ENCODE results near the gene LAMA5. TPM values are rescaled to one million over a fixed set of nuclear protein-coding genes. Genes with fewer than 3 reads are reported as not detected.

Gene LAMA5
- total RNA-seq, 1 experiment from 2014 or later = 321 TPM

DNA sequence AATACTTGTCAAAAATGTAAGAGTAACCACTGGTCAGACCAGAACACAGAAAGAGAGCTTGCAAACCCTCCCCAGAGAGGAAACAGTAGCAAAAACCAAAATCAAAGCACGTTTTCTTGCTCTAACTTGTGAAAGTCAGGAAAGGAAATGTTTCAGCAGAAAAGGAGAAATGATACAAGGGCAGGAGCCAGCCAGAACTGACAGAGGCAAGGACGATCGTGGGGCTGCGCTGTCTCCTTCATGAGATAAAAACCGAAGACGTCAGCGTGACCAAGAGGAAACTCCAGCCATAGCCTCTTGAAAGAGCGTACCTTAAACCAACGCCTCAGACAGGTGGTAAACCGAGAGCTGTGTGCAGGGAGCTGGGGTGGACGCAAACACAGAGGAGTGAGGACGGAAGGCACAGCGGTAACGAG is 27.5 kb downstream of the LAMA5 start:
- TF ChIP-seq, protein P1, sequence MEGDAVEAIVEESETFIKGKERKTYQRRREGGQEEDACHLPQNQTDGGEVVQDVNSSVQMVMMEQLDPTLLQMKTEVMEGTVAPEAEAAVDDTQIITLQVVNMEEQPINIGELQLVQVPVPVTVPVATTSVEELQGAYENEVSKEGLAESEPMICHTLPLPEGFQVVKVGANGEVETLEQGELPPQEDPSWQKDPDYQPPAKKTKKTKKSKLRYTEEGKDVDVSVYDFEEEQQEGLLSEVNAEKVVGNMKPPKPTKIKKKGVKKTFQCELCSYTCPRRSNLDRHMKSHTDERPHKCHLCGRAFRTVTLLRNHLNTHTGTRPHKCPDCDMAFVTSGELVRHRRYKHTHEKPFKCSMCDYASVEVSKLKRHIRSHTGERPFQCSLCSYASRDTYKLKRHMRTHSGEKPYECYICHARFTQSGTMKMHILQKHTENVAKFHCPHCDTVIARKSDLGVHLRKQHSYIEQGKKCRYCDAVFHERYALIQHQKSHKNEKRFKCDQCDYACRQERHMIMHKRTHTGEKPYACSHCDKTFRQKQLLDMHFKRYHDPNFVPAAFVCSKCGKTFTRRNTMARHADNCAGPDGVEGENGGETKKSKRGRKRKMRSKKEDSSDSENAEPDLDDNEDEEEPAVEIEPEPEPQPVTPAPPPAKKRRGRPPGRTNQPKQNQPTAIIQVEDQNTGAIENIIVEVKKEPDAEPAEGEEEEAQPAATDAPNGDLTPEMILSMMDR (IDR thresholded peaks at IDR 0.05 in 2 of 3, conservative IDR thresholded peaks at IDR 0.05 in 1 of 3; ENCODE audit: borderline replicate concordance in 1 of 3, insufficient read depth in 1 of 3, low read depth in 2 of 3, low read length in 2 of 3) = no peak
- TF ChIP-seq FOSL1 (IDR thresholded peaks at IDR 0.05; ENCODE audit: low read depth) = no peak
- no peak for TF ChIP-seq POLR2A (IDR thresholded peaks at IDR 0.05; ENCODE audit: borderline replicate concordance, extremely low read depth, insufficient read depth, insufficient read length)
- TF ChIP-seq ZFX (IDR thresholded peaks at IDR 0.05) = no peak
- no peak for TF ChIP-seq POLR2AphosphoS5 (IDR thresholded peaks at IDR 0.05; ENCODE audit: low read depth, low read length)
- no peak overlapping the region for H3K4me3 ChIP-seq (replicated peaks in 1 of 2; ENCODE audit: low read depth in 1 of 2, low read length in 2 of 2)
- no peak overlapping the region for H3K4me2 ChIP-seq (ENCODE audit: low read length)
- H3K27me3 ChIP-seq (ENCODE audit: insufficient read depth, low read length) = no peaks in the 10 kb centered on the region
- H2AFZ ChIP-seq (ENCODE audit: low read depth, low read length, poor library complexity, severe bottlenecking) = no peak overlapping the region
- no peak overlapping the region for H3K27ac ChIP-seq (ENCODE audit: low read depth, low read length)
- peaks cover 30 to 42% of the 10 kb centered on the region in 2 experiments; a peak in 3 of 4 replicates for H3K36me3 ChIP-seq (ENCODE audit: control insufficient read depth in 1 of 2, insufficient read depth in 2 of 2, low read length in 2 of 2)
- H3K9me2 ChIP-seq (ENCODE audit: insufficient read depth) = no peaks in the 10 kb centered on the region
- H3K4me1 ChIP-seq (ENCODE audit: control insufficient read depth in 1 of 2, insufficient read depth in 2 of 2, low read length in 2 of 2) = no peaks in the 10 kb centered on the region
- H4K20me1 ChIP-seq (ENCODE audit: insufficient read depth) = no peaks in the 10 kb centered on the region; the same call in 1 of the 2 replicates
- peaks cover 5% of the 10 kb centered on the region; the same call in 1 of the 2 replicates for H3K79me2 ChIP-seq (ENCODE audit: insufficient read depth, low read length)
- DNase-seq (ENCODE audit: low read depth, low spot score) (no peak), ATAC-seq (no peak)
- ChIA-PET RAD21 (ENCODE audit: low non-redundant PET in 1 of 2, low total read pairs in 2 of 2, uncharacterized antibody in 2 of 2, unreplicated experiment in 2 of 2) (no interaction called here), POLR2A (no interaction called here), CTCF (no interaction called here)
- BruUV-seq (replicated peaks) = no TSS peak
- intact Hi-C loops (cut with micrococcal nuclease) = no loop called here
- no peaks in the 10 kb centered on the region for H3K9me3 ChIP-seq (ENCODE audit: control insufficient read depth in 1 of 2, insufficient read depth in 1 of 2, low read depth in 1 of 2, low read length in 2 of 2)
- no peak overlapping the region for H3K9ac ChIP-seq (ENCODE audit: low read length)

DNA sequence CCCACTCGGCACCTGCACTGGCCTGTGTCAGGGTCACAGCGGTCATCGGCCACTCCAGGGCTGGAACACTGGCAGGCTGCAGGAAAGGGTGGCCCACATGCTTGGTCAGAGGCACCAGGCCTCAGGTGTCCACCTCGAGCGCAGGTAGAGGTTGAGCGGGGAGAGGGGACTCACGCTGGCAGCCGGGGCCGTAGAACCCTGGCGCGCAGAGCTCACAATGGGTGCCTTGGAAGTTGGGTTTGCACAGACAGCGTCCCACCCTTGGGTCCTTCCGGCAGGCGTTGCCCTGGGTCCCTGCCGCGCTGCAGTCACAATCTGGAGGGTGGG is 28.9 kb downstream of the LAMA5 start:
- H2AFZ ChIP-seq (ENCODE audit: low read depth, low read length, poor library complexity, severe bottlenecking) = no peak overlapping the region
- H3K4me1 ChIP-seq (ENCODE audit: control insufficient read depth in 1 of 2, insufficient read depth in 2 of 2, low read length in 2 of 2) = no peaks in the 10 kb centered on the region
- intact Hi-C loops (cut with micrococcal nuclease) = no loop called here
- H3K9ac ChIP-seq (ENCODE audit: low read length) = no peak overlapping the region
- no peak for DNase-seq (ENCODE audit: low read depth, low spot score)
- no peaks in the 10 kb centered on the region for H3K27me3 ChIP-seq (ENCODE audit: insufficient read depth, low read length)
- peaks cover 26 to 40% of the 10 kb centered on the region in 2 experiments; a peak in 3 of 4 replicates for H3K36me3 ChIP-seq (ENCODE audit: control insufficient read depth in 1 of 2, insufficient read depth in 2 of 2, low read length in 2 of 2)
- no peak overlapping the region for H3K4me3 ChIP-seq (replicated peaks in 1 of 2; ENCODE audit: low read depth in 1 of 2, low read length in 2 of 2)
- no peaks in the 10 kb centered on the region for H3K9me2 ChIP-seq (ENCODE audit: insufficient read depth)
- RAD21 ChIA-PET (ENCODE audit: low non-redundant PET in 1 of 2, low total read pairs in 2 of 2, uncharacterized antibody in 2 of 2, unreplicated experiment in 2 of 2) = no interaction called here
- H3K79me2 ChIP-seq (ENCODE audit: insufficient read depth, low read length) = peaks cover 5% of the 10 kb centered on the region; the same call in 1 of the 2 replicates
- CTCF ChIA-PET = no interaction called here
- ATAC-seq = no peak
- POLR2A ChIA-PET = no interaction called here
- H3K27ac ChIP-seq (ENCODE audit: low read depth, low read length) = no peak overlapping the region
- TF ChIP-seq, protein P2, sequence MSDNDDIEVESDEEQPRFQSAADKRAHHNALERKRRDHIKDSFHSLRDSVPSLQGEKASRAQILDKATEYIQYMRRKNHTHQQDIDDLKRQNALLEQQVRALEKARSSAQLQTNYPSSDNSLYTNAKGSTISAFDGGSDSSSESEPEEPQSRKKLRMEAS (IDR thresholded peaks at IDR 0.05) = no peak
- no peak overlapping the region for H3K4me2 ChIP-seq (ENCODE audit: low read length)
- no peaks in the 10 kb centered on the region for H3K9me3 ChIP-seq (ENCODE audit: control insufficient read depth in 1 of 2, insufficient read depth in 1 of 2, low read depth in 1 of 2, low read length in 2 of 2)
- BruUV-seq (replicated peaks) = no TSS peak
- no peaks in the 10 kb centered on the region; the same call in 1 of the 2 replicates for H4K20me1 ChIP-seq (ENCODE audit: insufficient read depth)
